ENCODE data around the gene ZNF565.

The ZNF565 gene

DNA sequence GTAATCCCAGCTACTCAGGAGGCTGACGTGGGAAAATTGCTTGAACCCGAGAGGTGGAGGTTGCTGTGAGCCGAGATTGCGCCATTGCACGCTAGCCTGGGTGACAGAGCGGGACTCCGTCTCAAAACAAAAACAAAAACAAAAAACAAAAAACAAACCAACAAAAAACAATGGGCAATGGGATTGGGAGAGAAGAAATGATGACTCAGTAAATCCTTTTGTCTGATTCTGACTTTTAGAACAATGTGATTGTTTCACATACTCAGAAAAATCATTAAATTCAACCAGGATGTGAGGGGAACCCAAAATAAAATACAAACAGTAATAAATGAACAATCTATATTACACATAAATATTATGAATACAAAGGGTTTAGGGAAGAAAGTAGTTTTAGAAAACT is 5.1 kb downstream of the ZNF565 start:
- H2AFZ ChIP-seq (ENCODE audit: low read length) = no peak overlapping the region
- no peaks in the 10 kb centered on the region for H3K27me3 ChIP-seq (ENCODE audit: insufficient read depth, low read length, poor library complexity, severe bottlenecking)
- H4K20me1 ChIP-seq (ENCODE audit: insufficient read depth, low read length, poor library complexity, severe bottlenecking) = no peaks in the 10 kb centered on the region
- H3K9me2 ChIP-seq (replicated peaks; ENCODE audit: low read depth, low read length) = no peaks in the 10 kb centered on the region
- H3K4me3 ChIP-seq (ENCODE audit: low read length, poor library complexity, severe bottlenecking) = no peak overlapping the region
- H3K9ac ChIP-seq (ENCODE audit: low read depth, low read length, poor library complexity, severe bottlenecking) = no peak overlapping the region
- H3K9me3 ChIP-seq (ENCODE audit: insufficient read depth, low read depth, low read length) = no peaks in the 10 kb centered on the region
- H3F3A ChIP-seq (ENCODE audit: low read depth) = no peaks in the 10 kb centered on the region
- TF ChIP-seq, protein P1, sequence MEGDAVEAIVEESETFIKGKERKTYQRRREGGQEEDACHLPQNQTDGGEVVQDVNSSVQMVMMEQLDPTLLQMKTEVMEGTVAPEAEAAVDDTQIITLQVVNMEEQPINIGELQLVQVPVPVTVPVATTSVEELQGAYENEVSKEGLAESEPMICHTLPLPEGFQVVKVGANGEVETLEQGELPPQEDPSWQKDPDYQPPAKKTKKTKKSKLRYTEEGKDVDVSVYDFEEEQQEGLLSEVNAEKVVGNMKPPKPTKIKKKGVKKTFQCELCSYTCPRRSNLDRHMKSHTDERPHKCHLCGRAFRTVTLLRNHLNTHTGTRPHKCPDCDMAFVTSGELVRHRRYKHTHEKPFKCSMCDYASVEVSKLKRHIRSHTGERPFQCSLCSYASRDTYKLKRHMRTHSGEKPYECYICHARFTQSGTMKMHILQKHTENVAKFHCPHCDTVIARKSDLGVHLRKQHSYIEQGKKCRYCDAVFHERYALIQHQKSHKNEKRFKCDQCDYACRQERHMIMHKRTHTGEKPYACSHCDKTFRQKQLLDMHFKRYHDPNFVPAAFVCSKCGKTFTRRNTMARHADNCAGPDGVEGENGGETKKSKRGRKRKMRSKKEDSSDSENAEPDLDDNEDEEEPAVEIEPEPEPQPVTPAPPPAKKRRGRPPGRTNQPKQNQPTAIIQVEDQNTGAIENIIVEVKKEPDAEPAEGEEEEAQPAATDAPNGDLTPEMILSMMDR (conservative IDR thresholded peaks at IDR 0.05; ENCODE audit: low read length) = no peak
- no peak for TF ChIP-seq EZH2phosphoT487 (IDR thresholded peaks at IDR 0.05; ENCODE audit: borderline replicate concordance)
- no peaks in the 10 kb centered on the region for H3K36me3 ChIP-seq (ENCODE audit: insufficient read depth, low read length)
- peaks cover 8% of the 10 kb centered on the region; the same call in 1 of the 2 replicates for H3K79me2 ChIP-seq (ENCODE audit: insufficient read depth, low read length)
- no peak overlapping the region for H3K4me2 ChIP-seq (ENCODE audit: low read depth, low read length, poor library complexity, severe bottlenecking)
- H3K4me1 ChIP-seq (ENCODE audit: insufficient read depth, low read length, poor library complexity, severe bottlenecking) = peaks cover 4% of the 10 kb centered on the region

DNA sequence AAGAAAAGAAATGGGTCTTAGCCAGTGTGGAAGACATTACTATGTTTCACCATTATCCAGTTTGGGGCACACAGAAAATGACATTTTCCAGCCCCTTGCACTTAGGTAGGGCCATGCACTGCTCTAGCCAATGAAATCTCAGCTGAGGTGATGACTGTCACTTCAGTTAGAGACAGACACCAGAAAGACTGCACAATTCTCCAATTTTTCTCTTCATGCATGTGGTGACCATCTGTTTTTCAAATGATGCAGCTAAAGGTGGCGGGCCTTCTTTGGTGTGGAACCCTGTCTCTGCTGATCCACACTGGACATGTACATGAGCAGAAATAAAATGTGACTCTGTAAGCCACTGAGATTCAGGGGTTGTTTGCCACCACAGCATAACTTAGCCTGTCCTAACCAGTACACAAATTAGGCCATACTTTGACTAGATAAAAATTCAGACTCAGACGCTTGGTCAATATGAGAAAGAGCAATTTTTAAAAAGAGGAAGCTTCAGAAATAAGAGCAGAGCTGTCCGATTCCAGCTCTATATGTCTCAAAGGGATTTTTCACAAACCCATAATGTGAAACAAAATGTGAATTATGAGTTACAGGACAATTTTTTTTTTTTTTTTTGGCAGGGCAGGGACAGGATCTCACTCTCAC is 6.7 kb downstream of the ZNF565 start:
- Histone ChIP-seq H3K36me3 (ENCODE audit: insufficient read depth, low read length) (no peaks in the 10 kb centered on the region), H4K20me1 (ENCODE audit: insufficient read depth, low read length, poor library complexity, severe bottlenecking) (no peaks in the 10 kb centered on the region), H3K4me3 (ENCODE audit: low read length, poor library complexity, severe bottlenecking) (no peak overlapping the region), H3K4me2 (ENCODE audit: low read depth, low read length, poor library complexity, severe bottlenecking) (no peak overlapping the region), H3K9me3 (ENCODE audit: insufficient read depth, low read depth, low read length) (no peaks in the 10 kb centered on the region), H3K27me3 (ENCODE audit: insufficient read depth, low read length, poor library complexity, severe bottlenecking) (no peaks in the 10 kb centered on the region), H3K4me1 (ENCODE audit: insufficient read depth, low read length, poor library complexity, severe bottlenecking) (no peaks in the 10 kb centered on the region), H3K9me2 (replicated peaks; ENCODE audit: low read depth, low read length) (no peaks in the 10 kb centered on the region), H3F3A (ENCODE audit: low read depth) (no peaks in the 10 kb centered on the region), H2AFZ (ENCODE audit: low read length) (no peak overlapping the region), H3K9ac (ENCODE audit: low read depth, low read length, poor library complexity, severe bottlenecking) (no peak overlapping the region), H3K79me2 (ENCODE audit: insufficient read depth, low read length) (no peaks in the 10 kb centered on the region)
- TF ChIP-seq EZH2phosphoT487 (IDR thresholded peaks at IDR 0.05; ENCODE audit: borderline replicate concordance) = no peak
- TF ChIP-seq, protein P1 (conservative IDR thresholded peaks at IDR 0.05; ENCODE audit: low read length) = no peak

DNA sequence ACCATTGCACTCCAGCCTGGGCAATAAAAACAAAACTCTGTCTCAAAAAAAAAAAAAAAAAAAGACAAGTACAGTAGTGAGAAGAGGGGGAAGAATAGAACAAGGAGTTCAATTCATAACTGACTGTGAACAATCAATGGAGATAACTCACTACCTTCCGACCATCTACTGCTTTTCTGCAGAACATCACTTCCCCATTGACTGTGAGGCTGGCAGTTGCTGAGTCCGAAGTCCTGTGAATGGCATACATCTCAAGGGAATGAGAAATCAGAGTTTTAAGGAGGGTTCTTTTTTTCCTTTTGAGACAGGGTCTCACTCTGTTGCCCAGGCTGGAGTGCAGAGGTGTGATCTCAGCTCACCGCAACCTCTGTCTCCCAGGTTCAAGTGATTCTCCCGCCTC is 11.2 kb downstream of the ZNF565 start:
- no peaks in the 10 kb centered on the region for H3K36me3 ChIP-seq (ENCODE audit: insufficient read depth, low read length)
- no peak overlapping the region for H3K9ac ChIP-seq (ENCODE audit: low read depth, low read length, poor library complexity, severe bottlenecking)
- H3K4me1 ChIP-seq (ENCODE audit: insufficient read depth, low read length, poor library complexity, severe bottlenecking) = no peaks in the 10 kb centered on the region
- H3K9me2 ChIP-seq (replicated peaks; ENCODE audit: low read depth, low read length) = no peaks in the 10 kb centered on the region
- H3K9me3 ChIP-seq (ENCODE audit: insufficient read depth, low read depth, low read length) = no peaks in the 10 kb centered on the region
- H3K27me3 ChIP-seq (ENCODE audit: insufficient read depth, low read length, poor library complexity, severe bottlenecking) = no peaks in the 10 kb centered on the region
- no peaks in the 10 kb centered on the region for H3K79me2 ChIP-seq (ENCODE audit: insufficient read depth, low read length)
- H4K20me1 ChIP-seq (ENCODE audit: insufficient read depth, low read length, poor library complexity, severe bottlenecking) = no peaks in the 10 kb centered on the region
- H3F3A ChIP-seq (ENCODE audit: low read depth) = no peaks in the 10 kb centered on the region
- no peak overlapping the region for H2AFZ ChIP-seq (ENCODE audit: low read length)
- TF ChIP-seq EZH2phosphoT487 (IDR thresholded peaks at IDR 0.05; ENCODE audit: borderline replicate concordance) = no peak
- TF ChIP-seq, protein P1 (conservative IDR thresholded peaks at IDR 0.05; ENCODE audit: low read length) = no peak
- H3K4me3 ChIP-seq (ENCODE audit: low read length, poor library complexity, severe bottlenecking) = no peak overlapping the region
- H3K4me2 ChIP-seq (ENCODE audit: low read depth, low read length, poor library complexity, severe bottlenecking) = no peak overlapping the region
